Kidney (tissue), 14 donors: ENCODE data around the gene PRM3. TPM values are rescaled to one million over a fixed set of nuclear protein-coding genes. Genes with fewer than 3 reads are reported as not detected.

Experiments used
- DNase-seq, 5 donors: peaks; one replicate each; pipeline ENCODE4 v3.0.0-alpha.2; 2013 to 2020
- FAIRE-seq: peaks from 2 replicates; lab custom pipeline; 2012; peaks lifted over from hg19 to GRCh38; lab: Jason Lieb, UNC
- H3K27ac ChIP-seq, 2 donors: one replicate each; pipeline ENCODE4 v1.7.0; 2013; ENCODE audit warnings: low read depth in 2 of 2, low read length in 2 of 2, inconsistent platforms in 1 of 2
- H3K27me3 ChIP-seq: one replicate; pipeline ENCODE4 v1.7.1; 2013; ENCODE audit warnings: low read length, inconsistent platforms; ENCODE audit not compliant: control insufficient read depth, insufficient read depth
- H3K36me3 ChIP-seq, 3 donors: one replicate each; pipeline versions ENCODE4 v1.7.0 to v1.7.1; 2013; ENCODE audit warnings: low read length in 3 of 3, control low read depth in 1 of 3, inconsistent platforms in 1 of 3; ENCODE audit not compliant: insufficient read depth in 3 of 3, control insufficient read depth in 2 of 3
- H3K4me1 ChIP-seq, 3 donors: one replicate each; pipeline versions ENCODE4 v1.7.0 to v1.7.1; 2013; ENCODE audit warnings: low read length in 3 of 3, inconsistent platforms in 1 of 3, low read depth in 1 of 3; ENCODE audit not compliant: control insufficient read depth in 2 of 3, insufficient read depth in 2 of 3
- H3K4me3 ChIP-seq, 3 donors: one replicate each; pipeline versions ENCODE4 v1.7.0 to v1.8.1; 2013; ENCODE audit warnings: low read length in 3 of 3, control low read depth in 1 of 3, inconsistent platforms in 1 of 3
- H3K9ac ChIP-seq, 3 donors: one replicate each; pipeline versions ENCODE4 v1.7.0 to v1.7.1; 2013; ENCODE audit warnings: low read length in 3 of 3, control low read depth in 1 of 3, inconsistent platforms in 1 of 3
- H3K9me3 ChIP-seq, 3 donors: one replicate each; pipeline versions ENCODE4 v1.7.0 to v1.7.1; 2013; ENCODE audit warnings: low read length in 3 of 3, control low read depth in 1 of 3, inconsistent platforms in 1 of 3; ENCODE audit not compliant: control insufficient read depth in 2 of 3, insufficient read depth in 1 of 3
- CTCF ChIP-seq: IDR thresholded peaks from 3 replicates; pipeline ENCODE4 v1.5.1; 2012; ENCODE audit warnings: mild to moderate bottlenecking, moderate library complexity, borderline replicate concordance; ENCODE audit not compliant: insufficient read depth; ENCODE audit errors: extremely low read depth
- intact Hi-C: fragments of 100-400 bp; cut with DNase I; formaldehyde crosslinking; loops from one replicate; pipeline ENCODE4 v1.11.1; 2022
- polyA plus RNA-seq: library from polyadenylated mRNA; stranded (reverse); fragments of 350-450 nt; fragmentation: Illumina TruSeq; extraction: RNeasy Lipid Tissue Mini Kit (QIAGEN cat#74804); gene quantifications from one replicate; pipeline ENCODE4 v1.2.3, GENCODE V29; 2014; ENCODE audit warnings: low read depth, low replicate concordance; ENCODE audit not compliant: insufficient read depth
- total RNA-seq: library from RNA; stranded (reverse); fragmentation: NEBNext Ultra II Directional; extraction: Animal tissue kit (Norgen Biotek cat#: 25700); gene quantifications from one replicate; pipeline ENCODE4 v1.2.1, GENCODE V29; 2021
- donor health status: control.
- donor health status: control.
- donor health status: control.
- donor health status: control.
- donor health status: control.
- donor health status: DM: yes; HTN: yes; CAD: no.
- donor health status: Normal renal cell carcinoma (clear cell type).

Gene PRM3
- total and polyA plus RNA-seq, 2 donors from 2014 or later, result not detected

- H3K36me3 ChIP-seq, result no peaks in the 10 kb centered on the region
- no peak for TF ChIP-seq CTCF
- DNase-seq (no peak), FAIRE-seq (no peak)
- H3K27me3 ChIP-seq, result no peaks in the 10 kb centered on the region
- intact Hi-C loops, result no loop called here
- no peaks in the 10 kb centered on the region for H3K9me3 ChIP-seq
- no peak overlapping the region for H3K27ac ChIP-seq
- no peaks in the 10 kb centered on the region for H3K4me1 ChIP-seq
- H3K9ac ChIP-seq, result no peak overlapping the region
- H3K4me3 ChIP-seq, result no peak overlapping the region
Observed at GRCh38 chr16:11277607-11278337, 4.3 kb upstream of the PRM3 start.

GRCh38 chr16:11276896-11277593, 3.6 kb upstream of the PRM3 start:
- intact Hi-C loops, result no loop called here
- no peak for FAIRE-seq

GRCh38 chr16:11276143-11276895, 2.9 kb upstream of the PRM3 start, which contains the start of gene PRM2:
Gene PRM2 (minus strand): TSS chr16:11276480. CDS start chr16:11276370, 110 bp downstream.
- FAIRE-seq, result no peak

More at GRCh38 chr16:11276896-11277593, 3.6 kb upstream of the PRM3 start:
- H3K4me1 ChIP-seq, result no peaks in the 10 kb centered on the region
- DNase-seq, result no peak
- TF ChIP-seq CTCF, result no peak
- no peak overlapping the region for H3K4me3 ChIP-seq
- no peaks in the 10 kb centered on the region for H3K36me3 ChIP-seq
- H3K27me3 ChIP-seq, result no peaks in the 10 kb centered on the region
- H3K9me3 ChIP-seq, result no peaks in the 10 kb centered on the region
- H3K27ac ChIP-seq, result no peak overlapping the region
- H3K9ac ChIP-seq, result no peak overlapping the region

More at GRCh38 chr16:11276143-11276895, 2.9 kb upstream of the PRM3 start, which contains the start of gene PRM2:
- Histone ChIP-seq H3K27ac (no peak within 1 kb of the TSS), H3K4me1 (no peaks in the 10 kb centered on the region), H3K36me3 (no peaks in the 10 kb centered on the region), H3K9me3 (no peaks in the 10 kb centered on the region), H3K27me3 (no peaks in the 10 kb centered on the region), H3K4me3 (no peak within 1 kb of the TSS), H3K9ac (no peak within 1 kb of the TSS)
- DNase-seq, result no peak
- intact Hi-C loops, result no loop called here
- TF ChIP-seq CTCF, result no peak
